ENCODE measurements around the gene AHSG.

The AHSG gene

GRCh38 chr3:186570096-186570940, 42.5 kb upstream of the AHSG start, which contains the start of gene DNAJB11 (continued):
- TF ChIP-seq, protein P1, sequence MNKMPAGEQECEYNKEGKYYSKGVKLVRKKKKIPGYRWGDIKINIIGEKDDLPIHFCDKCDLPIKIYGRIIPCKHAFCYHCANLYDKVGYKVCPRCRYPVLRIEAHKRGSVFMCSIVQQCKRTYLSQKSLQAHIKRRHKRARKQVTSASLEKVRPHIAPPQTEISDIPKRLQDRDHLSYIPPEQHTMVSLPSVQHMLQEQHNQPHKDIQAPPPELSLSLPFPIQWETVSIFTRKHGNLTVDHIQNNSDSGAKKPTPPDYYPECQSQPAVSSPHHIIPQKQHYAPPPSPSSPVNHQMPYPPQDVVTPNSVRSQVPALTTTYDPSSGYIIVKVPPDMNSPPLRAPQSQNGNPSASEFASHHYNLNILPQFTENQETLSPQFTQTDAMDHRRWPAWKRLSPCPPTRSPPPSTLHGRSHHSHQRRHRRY (tag by site-specific recombination; IDR thresholded peaks at IDR 0.05) = no peak
- TF ChIP-seq ZNF596 (tag by site-specific recombination; IDR thresholded peaks at IDR 0.05) (no peak), ZNF239 (tag by site-specific recombination; IDR thresholded peaks at IDR 0.05) (no peak), ZNF391 (tag by site-specific recombination; IDR thresholded peaks at IDR 0.05; ENCODE audit: borderline replicate concordance, low read depth) (no peak), ZBTB48 (tag by site-specific recombination; IDR thresholded peaks at IDR 0.05) (no peak), ZSCAN16 (tag by site-specific recombination; IDR thresholded peaks at IDR 0.05) (no peak), ZNF23 (tag by site-specific recombination; IDR thresholded peaks at IDR 0.05; ENCODE audit: borderline replicate concordance) (no peak), ZNF449 (tag by site-specific recombination; IDR thresholded peaks at IDR 0.05) (no peak), ZNF140 (tag by site-specific recombination; IDR thresholded peaks at IDR 0.05) (no peak), ZNF423 (tag by site-specific recombination; IDR thresholded peaks at IDR 0.05) (no peak), ZEB2 (tag by site-specific recombination; IDR thresholded peaks at IDR 0.05) (peak; percentile 70), ZNF366 (tag by site-specific recombination; conservative IDR thresholded peaks at IDR 0.05) (peak; percentile 59), ZNF785 (tag by site-specific recombination; IDR thresholded peaks at IDR 0.05) (no peak)
- TF ChIP-seq, protein P2, sequence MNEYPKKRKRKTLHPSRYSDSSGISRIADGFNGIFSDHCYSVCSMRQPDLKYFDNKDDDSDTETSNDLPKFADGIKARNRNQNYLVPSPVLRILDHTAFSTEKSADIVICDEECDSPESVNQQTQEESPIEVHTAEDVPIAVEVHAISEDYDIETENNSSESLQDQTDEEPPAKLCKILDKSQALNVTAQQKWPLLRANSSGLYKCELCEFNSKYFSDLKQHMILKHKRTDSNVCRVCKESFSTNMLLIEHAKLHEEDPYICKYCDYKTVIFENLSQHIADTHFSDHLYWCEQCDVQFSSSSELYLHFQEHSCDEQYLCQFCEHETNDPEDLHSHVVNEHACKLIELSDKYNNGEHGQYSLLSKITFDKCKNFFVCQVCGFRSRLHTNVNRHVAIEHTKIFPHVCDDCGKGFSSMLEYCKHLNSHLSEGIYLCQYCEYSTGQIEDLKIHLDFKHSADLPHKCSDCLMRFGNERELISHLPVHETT (tag by site-specific recombination; IDR thresholded peaks at IDR 0.05) = no peak
- TF ChIP-seq, protein P3, sequence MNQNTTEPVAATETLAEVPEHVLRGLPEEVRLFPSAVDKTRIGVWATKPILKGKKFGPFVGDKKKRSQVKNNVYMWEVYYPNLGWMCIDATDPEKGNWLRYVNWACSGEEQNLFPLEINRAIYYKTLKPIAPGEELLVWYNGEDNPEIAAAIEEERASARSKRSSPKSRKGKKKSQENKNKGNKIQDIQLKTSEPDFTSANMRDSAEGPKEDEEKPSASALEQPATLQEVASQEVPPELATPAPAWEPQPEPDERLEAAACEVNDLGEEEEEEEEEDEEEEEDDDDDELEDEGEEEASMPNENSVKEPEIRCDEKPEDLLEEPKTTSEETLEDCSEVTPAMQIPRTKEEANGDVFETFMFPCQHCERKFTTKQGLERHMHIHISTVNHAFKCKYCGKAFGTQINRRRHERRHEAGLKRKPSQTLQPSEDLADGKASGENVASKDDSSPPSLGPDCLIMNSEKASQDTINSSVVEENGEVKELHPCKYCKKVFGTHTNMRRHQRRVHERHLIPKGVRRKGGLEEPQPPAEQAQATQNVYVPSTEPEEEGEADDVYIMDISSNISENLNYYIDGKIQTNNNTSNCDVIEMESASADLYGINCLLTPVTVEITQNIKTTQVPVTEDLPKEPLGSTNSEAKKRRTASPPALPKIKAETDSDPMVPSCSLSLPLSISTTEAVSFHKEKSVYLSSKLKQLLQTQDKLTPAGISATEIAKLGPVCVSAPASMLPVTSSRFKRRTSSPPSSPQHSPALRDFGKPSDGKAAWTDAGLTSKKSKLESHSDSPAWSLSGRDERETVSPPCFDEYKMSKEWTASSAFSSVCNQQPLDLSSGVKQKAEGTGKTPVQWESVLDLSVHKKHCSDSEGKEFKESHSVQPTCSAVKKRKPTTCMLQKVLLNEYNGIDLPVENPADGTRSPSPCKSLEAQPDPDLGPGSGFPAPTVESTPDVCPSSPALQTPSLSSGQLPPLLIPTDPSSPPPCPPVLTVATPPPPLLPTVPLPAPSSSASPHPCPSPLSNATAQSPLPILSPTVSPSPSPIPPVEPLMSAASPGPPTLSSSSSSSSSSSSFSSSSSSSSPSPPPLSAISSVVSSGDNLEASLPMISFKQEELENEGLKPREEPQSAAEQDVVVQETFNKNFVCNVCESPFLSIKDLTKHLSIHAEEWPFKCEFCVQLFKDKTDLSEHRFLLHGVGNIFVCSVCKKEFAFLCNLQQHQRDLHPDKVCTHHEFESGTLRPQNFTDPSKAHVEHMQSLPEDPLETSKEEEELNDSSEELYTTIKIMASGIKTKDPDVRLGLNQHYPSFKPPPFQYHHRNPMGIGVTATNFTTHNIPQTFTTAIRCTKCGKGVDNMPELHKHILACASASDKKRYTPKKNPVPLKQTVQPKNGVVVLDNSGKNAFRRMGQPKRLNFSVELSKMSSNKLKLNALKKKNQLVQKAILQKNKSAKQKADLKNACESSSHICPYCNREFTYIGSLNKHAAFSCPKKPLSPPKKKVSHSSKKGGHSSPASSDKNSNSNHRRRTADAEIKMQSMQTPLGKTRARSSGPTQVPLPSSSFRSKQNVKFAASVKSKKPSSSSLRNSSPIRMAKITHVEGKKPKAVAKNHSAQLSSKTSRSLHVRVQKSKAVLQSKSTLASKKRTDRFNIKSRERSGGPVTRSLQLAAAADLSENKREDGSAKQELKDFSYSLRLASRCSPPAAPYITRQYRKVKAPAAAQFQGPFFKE (tag by site-specific recombination; IDR thresholded peaks at IDR 0.05; ENCODE audit: borderline replicate concordance) = no peak
- TF ChIP-seq, protein P4, sequence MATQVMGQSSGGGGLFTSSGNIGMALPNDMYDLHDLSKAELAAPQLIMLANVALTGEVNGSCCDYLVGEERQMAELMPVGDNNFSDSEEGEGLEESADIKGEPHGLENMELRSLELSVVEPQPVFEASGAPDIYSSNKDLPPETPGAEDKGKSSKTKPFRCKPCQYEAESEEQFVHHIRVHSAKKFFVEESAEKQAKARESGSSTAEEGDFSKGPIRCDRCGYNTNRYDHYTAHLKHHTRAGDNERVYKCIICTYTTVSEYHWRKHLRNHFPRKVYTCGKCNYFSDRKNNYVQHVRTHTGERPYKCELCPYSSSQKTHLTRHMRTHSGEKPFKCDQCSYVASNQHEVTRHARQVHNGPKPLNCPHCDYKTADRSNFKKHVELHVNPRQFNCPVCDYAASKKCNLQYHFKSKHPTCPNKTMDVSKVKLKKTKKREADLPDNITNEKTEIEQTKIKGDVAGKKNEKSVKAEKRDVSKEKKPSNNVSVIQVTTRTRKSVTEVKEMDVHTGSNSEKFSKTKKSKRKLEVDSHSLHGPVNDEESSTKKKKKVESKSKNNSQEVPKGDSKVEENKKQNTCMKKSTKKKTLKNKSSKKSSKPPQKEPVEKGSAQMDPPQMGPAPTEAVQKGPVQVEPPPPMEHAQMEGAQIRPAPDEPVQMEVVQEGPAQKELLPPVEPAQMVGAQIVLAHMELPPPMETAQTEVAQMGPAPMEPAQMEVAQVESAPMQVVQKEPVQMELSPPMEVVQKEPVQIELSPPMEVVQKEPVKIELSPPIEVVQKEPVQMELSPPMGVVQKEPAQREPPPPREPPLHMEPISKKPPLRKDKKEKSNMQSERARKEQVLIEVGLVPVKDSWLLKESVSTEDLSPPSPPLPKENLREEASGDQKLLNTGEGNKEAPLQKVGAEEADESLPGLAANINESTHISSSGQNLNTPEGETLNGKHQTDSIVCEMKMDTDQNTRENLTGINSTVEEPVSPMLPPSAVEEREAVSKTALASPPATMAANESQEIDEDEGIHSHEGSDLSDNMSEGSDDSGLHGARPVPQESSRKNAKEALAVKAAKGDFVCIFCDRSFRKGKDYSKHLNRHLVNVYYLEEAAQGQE (tag by site-specific recombination; IDR thresholded peaks at IDR 0.05) = peak; percentile 35; the same call in 1 of the 2 replicates
- TF ChIP-seq, protein P5, sequence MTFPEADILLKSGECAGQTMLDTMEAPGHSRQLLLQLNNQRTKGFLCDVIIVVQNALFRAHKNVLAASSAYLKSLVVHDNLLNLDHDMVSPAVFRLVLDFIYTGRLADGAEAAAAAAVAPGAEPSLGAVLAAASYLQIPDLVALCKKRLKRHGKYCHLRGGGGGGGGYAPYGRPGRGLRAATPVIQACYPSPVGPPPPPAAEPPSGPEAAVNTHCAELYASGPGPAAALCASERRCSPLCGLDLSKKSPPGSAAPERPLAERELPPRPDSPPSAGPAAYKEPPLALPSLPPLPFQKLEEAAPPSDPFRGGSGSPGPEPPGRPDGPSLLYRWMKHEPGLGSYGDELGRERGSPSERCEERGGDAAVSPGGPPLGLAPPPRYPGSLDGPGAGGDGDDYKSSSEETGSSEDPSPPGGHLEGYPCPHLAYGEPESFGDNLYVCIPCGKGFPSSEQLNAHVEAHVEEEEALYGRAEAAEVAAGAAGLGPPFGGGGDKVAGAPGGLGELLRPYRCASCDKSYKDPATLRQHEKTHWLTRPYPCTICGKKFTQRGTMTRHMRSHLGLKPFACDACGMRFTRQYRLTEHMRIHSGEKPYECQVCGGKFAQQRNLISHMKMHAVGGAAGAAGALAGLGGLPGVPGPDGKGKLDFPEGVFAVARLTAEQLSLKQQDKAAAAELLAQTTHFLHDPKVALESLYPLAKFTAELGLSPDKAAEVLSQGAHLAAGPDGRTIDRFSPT (tag by site-specific recombination; IDR thresholded peaks at IDR 0.05) = peak; percentile 97
